NCI-H1105 treated with DMSO at 0.1 percent for 48 hours (cell line): ENCODE measurements around the gene PPP1R12B.
A peak's percentile ranks its signal among the peaks of the same experiment; 100 is the strongest.

Source experiments
- DNase-seq: peaks from one replicate; lab custom pipeline; 2025; lab: John Stamatoyannopoulos, UW

PPP1R12B gene

GRCh38 chr1:202348509-202349205 lies at the start of gene PPP1R12B:
Gene PPP1R12B (plus strand): TSS chr1:202348699. CDS start chr1:202348852, 153 bp downstream.
- peak; percentile 99 for DNase-seq

GRCh38 chr1:202302166-202302565 lies 46.3 kb upstream of the PPP1R12B start:
- DNase-seq, result no peak

- no peak for DNase-seq
Measured at GRCh38 chr1:202304375-202304774, 44.1 kb upstream of the PPP1R12B start.

- DNase-seq, result no peak
Measured at GRCh38 chr1:202305168-202305567, 43.3 kb upstream of the PPP1R12B start.

- DNase-seq, result no peak
Measured at GRCh38 chr1:202306535-202307345, 41.8 kb upstream of the PPP1R12B start.

- no peak for DNase-seq
Measured at GRCh38 chr1:202310071-202310725, 38.3 kb upstream of the PPP1R12B start.

GRCh38 chr1:202310746-202311145 lies 37.8 kb upstream of the PPP1R12B start:
- DNase-seq, result no peak

GRCh38 chr1:202311875-202312635 lies 36.4 kb upstream of the PPP1R12B start:
- peak; percentile 21 for DNase-seq

GRCh38 chr1:202315576-202316168 lies 32.8 kb upstream of the PPP1R12B start:
- DNase-seq, result peak; percentile 85

GRCh38 chr1:202316186-202316585 lies 32.3 kb upstream of the PPP1R12B start:
- no peak for DNase-seq

GRCh38 chr1:202317941-202318925 lies 30.3 kb upstream of the PPP1R12B start:
- DNase-seq, result no peak

- DNase-seq, result no peak
Measured at GRCh38 chr1:202319381-202320080, 29.0 kb upstream of the PPP1R12B start.

- no peak for DNase-seq
Measured at GRCh38 chr1:202320081-202320405, 28.5 kb upstream of the PPP1R12B start.

- DNase-seq, result no peak
Measured at GRCh38 chr1:202323731-202324130, 24.8 kb upstream of the PPP1R12B start.

- no peak for DNase-seq
Measured at GRCh38 chr1:202324646-202325045, 23.9 kb upstream of the PPP1R12B start.

- no peak for DNase-seq
Measured at GRCh38 chr1:202329891-202330290, 18.6 kb upstream of the PPP1R12B start.

- DNase-seq, result no peak
Measured at GRCh38 chr1:202333861-202334260, 14.6 kb upstream of the PPP1R12B start.

GRCh38 chr1:202343652-202344349 lies 4.7 kb upstream of the PPP1R12B start:
- peak; percentile 81 for DNase-seq

- DNase-seq, result no peak
Measured at GRCh38 chr1:202348005-202348508, 442 bp upstream of the PPP1R12B start.
